Fibroblast of skin of left biceps (primary cell): ENCODE measurements around the gene UBA5.
A peak's percentile ranks its signal among the peaks of the same experiment; 100 is the strongest.

Source experiments
- DNase-seq, 2 experiments: peaks; one replicate each; pipeline ENCODE4 v3.0.0-alpha.2; 2013; ENCODE audit warnings: low read depth in 2 of 2

Gene UBA5

GRCh38 chr3:132716372-132716771 lies 56.2 kb downstream of the UBA5 start:
- no peak for DNase-seq

GRCh38 chr3:132720228-132720627 lies 60.1 kb downstream of the UBA5 start:
- DNase-seq: no peak

GRCh38 chr3:132721479-132722164 lies 61.5 kb downstream of the UBA5 start:
- DNase-seq: no peak

GRCh38 chr3:132722165-132723023 lies 62.3 kb downstream of the UBA5 start, which contains the start of gene NPHP3:
NPHP3 (minus strand) TSS chr3:132722409; CDS start chr3:132722355, 54 bp downstream.
- peak; percentile 88 to 89 for DNase-seq

GRCh38 chr3:132723024-132723950 lies 63.2 kb downstream of the UBA5 start:
- DNase-seq: no peak

- no peak for DNase-seq
Observed at GRCh38 chr3:132726341-132726823, 66.3 kb downstream of the UBA5 start.
